ENCODE measurements around the gene PDF.

PDF gene

GRCh38 chr16:69277413-69277812 lies 53.0 kb downstream of the PDF start:
- no peak for DNase-seq (ENCODE audit: low read depth)

All from fibroblast of gingiva (primary cell).